GM12878 (cell line): ENCODE data around the gene HIRA. TPM values are rescaled to one million over a fixed set of nuclear protein-coding genes. Genes with fewer than 3 reads are reported as not detected.

Experiments used
- ATAC-seq: fragments of 200-7000 bp; cut with Tn5 transposase; 3 replicates; pipeline ENCODE4 v1.9.1; 2020; ENCODE audit warnings: mild to moderate bottlenecking, moderate library complexity
- BruUV-seq: library from RNA; stranded (reverse); fragments of 400-500 nt; replicated peaks from 2 replicates; lab custom pipeline; 2021; lab: Mats Ljungman, UMichigan
- CTCF ChIA-PET: fragments of 300-600 bp; sonication (Branson Sonifier 250); formaldehyde crosslinking; extraction: SDS; loops from one replicate; lab custom pipeline; 2021; ENCODE audit warnings: inconsistent platforms; lab: Yijun Ruan, JAX
- POLR2A ChIA-PET: fragments of 350-600 bp; formaldehyde crosslinking; extraction: SDS; loops from one replicate; lab custom pipeline; 2021; ENCODE audit warnings: inconsistent platforms; lab: Charles Lee
- RAD21 ChIA-PET: fragments of 300-600 bp; sonication (Branson Sonifier 250); formaldehyde crosslinking; loops from one replicate; lab custom pipeline; 2023; ENCODE audit warnings: antibody characterized with exemption; ENCODE audit not compliant: unreplicated experiment; lab: Charles Lee
- SMC1A ChIA-PET: fragments of 300-600 bp; sonication (Branson Sonifier 250); formaldehyde crosslinking; loops from one replicate; lab custom pipeline; 2023; ENCODE audit not compliant: unreplicated experiment, uncharacterized antibody; lab: Charles Lee
- DNase-seq: peaks from one replicate; pipeline ENCODE4 v3.0.0-alpha.2; 2011; ENCODE audit warnings: low read depth, low spot score
- FAIRE-seq: peaks from 3 replicates; lab custom pipeline; 2011; peaks lifted over from hg19 to GRCh38; lab: Jason Lieb, UNC
- H2AFZ ChIP-seq: 2 replicates; pipeline ENCODE4 v1.6.0; 2011; ENCODE audit warnings: low read depth, low read length, control low read depth; ENCODE audit not compliant: control insufficient read depth
- H3K27ac ChIP-seq: 2 replicates; pipeline ENCODE4 v1.5.1; 2011; ENCODE audit warnings: control low read depth; ENCODE audit not compliant: control insufficient read depth, insufficient read depth
- H3K27me3 ChIP-seq, 2 experiments: replicated peaks in 1 of 2; 2 replicates each; pipeline versions ENCODE4 v1.6.0 to v1.6.1; 2011; ENCODE audit warnings: low read length in 1 of 2; ENCODE audit not compliant: control insufficient read depth in 2 of 2, insufficient read depth in 2 of 2
- H3K36me3 ChIP-seq, 2 experiments: 2 replicates each; pipeline ENCODE4 v1.5.1; 2011; ENCODE audit warnings: low read length in 1 of 2; ENCODE audit not compliant: control insufficient read depth in 2 of 2, insufficient read depth in 2 of 2
- H3K4me1 ChIP-seq: 2 replicates; pipeline ENCODE4 v1.6.1; 2011; ENCODE audit warnings: mild to moderate bottlenecking, low read length, moderate library complexity, mixed read lengths; ENCODE audit not compliant: control insufficient read depth, insufficient read depth
- H3K4me2 ChIP-seq: 2 replicates; pipeline ENCODE4 v1.6.0; 2011; ENCODE audit warnings: control low read depth; ENCODE audit not compliant: control insufficient read depth, insufficient read depth
- H3K4me3 ChIP-seq: fragments of 200-600 bp; sonication (generic); 2 replicates; pipeline ENCODE4 v1.5.1; 2016
- H3K79me2 ChIP-seq: 2 replicates; pipeline ENCODE4 v1.6.0; 2011; ENCODE audit warnings: low read length; ENCODE audit not compliant: control insufficient read depth, insufficient read depth
- H3K9ac ChIP-seq: 2 replicates; pipeline ENCODE4 v1.8.0; 2011; ENCODE audit warnings: low read length, control low read depth, mixed read lengths; ENCODE audit not compliant: control insufficient read depth, insufficient read depth
- H3K9me3 ChIP-seq: replicated peaks from 3 replicates; pipeline ENCODE4 v1.5.1; 2011; ENCODE audit warnings: mild to moderate bottlenecking, low read length; ENCODE audit not compliant: control insufficient read depth, insufficient read depth
- H4K20me1 ChIP-seq: 2 replicates; pipeline ENCODE4 v1.6.0; 2011; ENCODE audit not compliant: control insufficient read depth, insufficient read depth
- ASH2L ChIP-seq: fragments of 300-600, 200-600 bp; sonication (generic); IDR thresholded peaks from 2 replicates; pipeline ENCODE4 v1.6.1; 2017; ENCODE audit warnings: low read depth, mild to moderate bottlenecking, borderline replicate concordance
- BCLAF1 ChIP-seq: fragments of 450-650 bp; IDR thresholded peaks from 2 replicates; pipeline ENCODE4 v1.6.1; 2017; ENCODE audit warnings: antibody characterized with exemption, mild to moderate bottlenecking, moderate library complexity
- ETV6 ChIP-seq, 2 experiments: fragments of 450-650 bp in 1 of 2; IDR thresholded peaks in 1 of 2; conservative IDR thresholded peaks in 1 of 2; 2 replicates each; pipeline ENCODE4 v1.6.1; 2014; ENCODE audit warnings: antibody characterized with exemption in 1 of 2, borderline replicate concordance in 1 of 2, low read depth in 1 of 2, mild to moderate bottlenecking in 1 of 2, moderate library complexity in 1 of 2
- FOS ChIP-seq: IDR thresholded peaks from 3 replicates; pipeline ENCODE4 v1.6.1; 2011; ENCODE audit warnings: borderline replicate concordance; ENCODE audit not compliant: insufficient read length; ENCODE audit errors: extremely low read depth
- GABPA ChIP-seq: IDR thresholded peaks from 2 replicates; pipeline ENCODE4 v1.6.1; 2014; ENCODE audit warnings: antibody characterized with exemption, low read depth, mild to moderate bottlenecking, inconsistent platforms
- HDAC2 ChIP-seq: fragments of 200-600 bp; sonication (generic); IDR thresholded peaks from 2 replicates; pipeline ENCODE4 v1.6.1; 2017
- KAT2A ChIP-seq: conservative IDR thresholded peaks from 2 replicates; pipeline ENCODE4 v1.6.1; 2011; ENCODE audit warnings: low read depth, low read length; ENCODE audit not compliant: control insufficient read depth
- MAX ChIP-seq: IDR thresholded peaks from 2 replicates; pipeline ENCODE4 v1.6.1; 2012; ENCODE audit warnings: low read depth, low read length, improper control_type of control experiment
- MYC ChIP-seq: IDR thresholded peaks from 2 replicates; pipeline ENCODE4 v1.6.1; 2011; ENCODE audit warnings: mild to moderate bottlenecking, low read length, moderate library complexity, inconsistent platforms; ENCODE audit not compliant: insufficient read depth, insufficient replicate concordance, insufficient read length, severe bottlenecking
- PAX5 ChIP-seq: IDR thresholded peaks from 2 replicates; pipeline ENCODE4 v1.6.1; 2011; ENCODE audit warnings: low read depth, low read length, borderline replicate concordance
- PAX8 ChIP-seq: fragments of 450-650 bp; IDR thresholded peaks from 2 replicates; pipeline ENCODE4 v1.6.1; 2017; ENCODE audit warnings: mild to moderate bottlenecking, moderate library complexity
- POU2F2 ChIP-seq: IDR thresholded peaks from 3 replicates; pipeline ENCODE4 v1.6.1; 2011; ENCODE audit warnings: low read depth, mild to moderate bottlenecking, low read length, borderline replicate concordance
- SMAD1 ChIP-seq: fragments of 450-650 bp; IDR thresholded peaks from 2 replicates; pipeline ENCODE4 v1.6.1; 2018; ENCODE audit warnings: mild to moderate bottlenecking, low read depth; ENCODE audit not compliant: partially characterized antibody
- SMAD5 ChIP-seq: IDR thresholded peaks from 2 replicates; pipeline ENCODE4 v1.6.1; 2016; ENCODE audit warnings: antibody characterized with exemption, low read depth
- SUPT20H ChIP-seq: IDR thresholded peaks from 2 replicates; pipeline ENCODE4 v1.6.1; 2011; ENCODE audit warnings: low read depth, mild to moderate bottlenecking, low read length, moderate library complexity, borderline replicate concordance; ENCODE audit not compliant: control insufficient read depth
- TARDBP ChIP-seq: IDR thresholded peaks from 2 replicates; pipeline ENCODE4 v1.6.1; 2016; ENCODE audit warnings: borderline replicate concordance
- YBX1 ChIP-seq: fragments of 450-650 bp; IDR thresholded peaks from 2 replicates; pipeline ENCODE4 v1.6.1; 2016; ENCODE audit warnings: antibody characterized with exemption
- ZNF207 ChIP-seq: fragments of 450-650 bp; IDR thresholded peaks from 2 replicates; pipeline ENCODE4 v1.6.1; 2014; ENCODE audit warnings: antibody characterized with exemption, mild to moderate bottlenecking, borderline replicate concordance
- ZNF217 ChIP-seq: fragments of 450-650 bp; IDR thresholded peaks from 2 replicates; pipeline ENCODE4 v1.6.1; 2017; ENCODE audit warnings: antibody characterized with exemption, mild to moderate bottlenecking
- WGBS: methylation state at CpG from one replicate; pipeline ENCODE4 v1.1.6; 2016; ENCODE audit warnings: low lambda C conversion rate; ENCODE audit not compliant: insufficient replicate concordance, insufficient coverage; ENCODE audit errors: missing lambda C conversion rate; 5-methylcytosine and 5-hydroxymethylcytosine counted together
- in situ Hi-C: fragments of 300-500 bp; cut with MboI; formaldehyde crosslinking; loops from 9 replicates; pipeline ENCODE4 v1.14.3; 2018; ENCODE audit warnings: mixed read lengths
- intact Hi-C: fragments of 100-400 bp; cut with micrococcal nuclease; formaldehyde crosslinking; loops from one replicate; pipeline ENCODE4 v1.14.2; 2022; ENCODE audit not compliant: unreplicated experiment
- polyA plus RNA-seq, 11 experiments: library from polyadenylated mRNA; depleted of rRNA in 4 of 11; unstranded in 6 of 11; stranded (reverse) in 5 of 11; fragments of >200 nt; fragmentation: Nextera tagmentation in 4 of 11; fragmentation: Illumina TruSeq in 1 of 11; extraction: Ambion mirVana in 4 of 11; extraction: Trizol in 1 of 11; gene quantifications; 1 replicate in 1 of 11; 2 replicates in 10 of 11; pipeline versions ENCODE4 v1.2.1 to v1.2.3, GENCODE V29; 2011 to 2016; ENCODE audit warnings: inconsistent platforms in 2 of 11, missing spikeins in 2 of 11, low read depth in 1 of 11
- total RNA-seq, 4 experiments: library from RNA; depleted of rRNA in 3 of 4; stranded (reverse); fragments of >200 nt in 3 of 4; fragmentation: Illumina TruSeq in 1 of 4; extraction: Trizol in 1 of 4; gene quantifications; 2 replicates each; pipeline versions ENCODE4 v1.2.1 to v1.2.3, GENCODE V29; 2013 to 2021
- TF ChIP-seq, protein P1 (sequence below): IDR thresholded peaks from 2 replicates; pipeline ENCODE4 v1.6.1; 2012; ENCODE audit warnings: mild to moderate bottlenecking, low read depth, low read length

Gene HIRA
- total and polyA plus RNA-seq, 10 of the 15 experiments (the other 5 are each of a cell fraction or from before 2014, with no cell fraction given) = 0.34 to 32.7 (median 14.5) TPM

DNA sequence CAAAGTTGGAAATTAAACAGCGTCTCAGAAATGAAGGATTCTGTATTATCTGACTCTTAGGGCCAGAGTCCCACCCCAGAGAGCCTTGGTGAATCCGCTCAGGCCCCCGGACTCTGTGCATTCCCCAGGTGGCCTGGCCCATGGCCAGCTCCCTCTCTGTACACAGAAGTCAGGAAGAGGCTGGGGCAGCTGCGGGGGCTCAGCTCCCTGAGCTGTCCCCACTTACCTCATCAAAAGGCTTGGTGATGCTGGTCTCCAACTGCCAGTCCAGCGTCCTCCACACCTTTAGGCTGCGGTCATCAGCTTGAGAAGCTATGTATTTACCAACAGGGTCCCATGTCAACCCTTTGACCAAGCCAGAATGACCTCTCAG lies 35.0 kb downstream of the HIRA start:
- intact Hi-C loops = no loop called here
- no peak overlapping the region for H3K4me3 ChIP-seq
- CTCF ChIA-PET = interaction anchor here (1.3 kb wide), 1 partner anchor 81 kb away, joined by 3 read pairs; no protein-coding TSS in a partner anchor
- in situ Hi-C loops = no loop called here
- H3K79me2 ChIP-seq = no peaks in the 10 kb centered on the region
- H3K9me3 ChIP-seq = no peaks in the 10 kb centered on the region
- SMC1A ChIA-PET = interaction anchor here (1.5 kb wide), 1 partner anchor 81 kb away, joined by 3 read pairs; no protein-coding TSS in a partner anchor
- no peaks in the 10 kb centered on the region for H3K4me1 ChIP-seq
- POLR2A ChIA-PET = no interaction called here
- no TSS peak for BruUV-seq
- DNase-seq (no peak), FAIRE-seq (no peak), ATAC-seq (no peak)
- no peak overlapping the region for H3K9ac ChIP-seq
- WGBS = 95% methylated on average over 6 of the region's 6 CpGs
- H3K4me2 ChIP-seq = no peak overlapping the region
- TF ChIP-seq, protein P1, sequence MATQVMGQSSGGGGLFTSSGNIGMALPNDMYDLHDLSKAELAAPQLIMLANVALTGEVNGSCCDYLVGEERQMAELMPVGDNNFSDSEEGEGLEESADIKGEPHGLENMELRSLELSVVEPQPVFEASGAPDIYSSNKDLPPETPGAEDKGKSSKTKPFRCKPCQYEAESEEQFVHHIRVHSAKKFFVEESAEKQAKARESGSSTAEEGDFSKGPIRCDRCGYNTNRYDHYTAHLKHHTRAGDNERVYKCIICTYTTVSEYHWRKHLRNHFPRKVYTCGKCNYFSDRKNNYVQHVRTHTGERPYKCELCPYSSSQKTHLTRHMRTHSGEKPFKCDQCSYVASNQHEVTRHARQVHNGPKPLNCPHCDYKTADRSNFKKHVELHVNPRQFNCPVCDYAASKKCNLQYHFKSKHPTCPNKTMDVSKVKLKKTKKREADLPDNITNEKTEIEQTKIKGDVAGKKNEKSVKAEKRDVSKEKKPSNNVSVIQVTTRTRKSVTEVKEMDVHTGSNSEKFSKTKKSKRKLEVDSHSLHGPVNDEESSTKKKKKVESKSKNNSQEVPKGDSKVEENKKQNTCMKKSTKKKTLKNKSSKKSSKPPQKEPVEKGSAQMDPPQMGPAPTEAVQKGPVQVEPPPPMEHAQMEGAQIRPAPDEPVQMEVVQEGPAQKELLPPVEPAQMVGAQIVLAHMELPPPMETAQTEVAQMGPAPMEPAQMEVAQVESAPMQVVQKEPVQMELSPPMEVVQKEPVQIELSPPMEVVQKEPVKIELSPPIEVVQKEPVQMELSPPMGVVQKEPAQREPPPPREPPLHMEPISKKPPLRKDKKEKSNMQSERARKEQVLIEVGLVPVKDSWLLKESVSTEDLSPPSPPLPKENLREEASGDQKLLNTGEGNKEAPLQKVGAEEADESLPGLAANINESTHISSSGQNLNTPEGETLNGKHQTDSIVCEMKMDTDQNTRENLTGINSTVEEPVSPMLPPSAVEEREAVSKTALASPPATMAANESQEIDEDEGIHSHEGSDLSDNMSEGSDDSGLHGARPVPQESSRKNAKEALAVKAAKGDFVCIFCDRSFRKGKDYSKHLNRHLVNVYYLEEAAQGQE = no peak
- TF ChIP-seq SMAD1 = no peak
- TF ChIP-seq KAT2A = no peak
- no peak for TF ChIP-seq PAX8
- TF ChIP-seq SMAD5 = no peak
- no peak for TF ChIP-seq ZNF207
- TF ChIP-seq MAX = no peak
- no peak for TF ChIP-seq FOS
- TF ChIP-seq ASH2L = no peak
- TF ChIP-seq YBX1 = no peak
- TF ChIP-seq POU2F2 = no peak
- TF ChIP-seq ZNF217 = no peak
- no peak for TF ChIP-seq TARDBP
- TF ChIP-seq GABPA = no peak
- no peak for TF ChIP-seq ETV6 (conservative IDR thresholded peaks at IDR 0.05 in 1 of 2, IDR thresholded peaks at IDR 0.05 in 1 of 2; ENCODE audit: borderline replicate concordance in 1 of 2, low read depth in 1 of 2)
- TF ChIP-seq SUPT20H = no peak
- no peak for TF ChIP-seq PAX5
- no peak for TF ChIP-seq MYC
- no peak for TF ChIP-seq BCLAF1
- TF ChIP-seq HDAC2 = no peak
- peaks cover 16 to 31% of the 10 kb centered on the region in 2 experiments; a peak in 3 of 4 replicates for H3K36me3 ChIP-seq
- RAD21 ChIA-PET = no interaction called here
- no peaks in the 10 kb centered on the region for H4K20me1 ChIP-seq
- no peaks in the 10 kb centered on the region for H3K27me3 ChIP-seq
- no peak overlapping the region for H2AFZ ChIP-seq
- H3K27ac ChIP-seq = no peak overlapping the region
